Naive B cell (primary cell): Measurements from ENCODE around the gene BTK. TPM values are rescaled to one million over a fixed set of nuclear protein-coding genes. Genes with fewer than 3 reads are reported as not detected.

Experiments
- ATAC-seq, 2 donors: fragments of 150-1000 bp; cut with Tn5 transposase; 2 replicates each; pipeline ENCODE4 v1.10.0; 2021; ENCODE audit warnings: low read depth in 2 of 2, mild to moderate bottlenecking in 2 of 2, moderate library complexity in 2 of 2
- DNase-seq: peaks from one replicate; pipeline ENCODE4 v3.0.0; 2022
- H3K27ac Mint-ChIP-seq, 6 donors: one replicate each; pipeline ENCODE4 v1.8.0; 2020 to 2022; ENCODE audit warnings: mild to moderate bottlenecking in 6 of 6, mixed read lengths in 6 of 6, moderate library complexity in 5 of 6, inconsistent platforms in 2 of 6
- H3K27me3 Mint-ChIP-seq, 3 donors: one replicate each; pipeline ENCODE4 v1.8.0; 2021 to 2022; ENCODE audit warnings: mixed read lengths in 3 of 3, mild to moderate bottlenecking in 1 of 3
- H3K36me3 Mint-ChIP-seq, 2 donors: one replicate each; pipeline ENCODE4 v1.8.0; 2020 to 2022; ENCODE audit warnings: mixed read lengths in 2 of 2, inconsistent platforms in 1 of 2, mild to moderate bottlenecking in 1 of 2
- H3K4me1 Mint-ChIP-seq, 3 donors: one replicate each; pipeline ENCODE4 v1.8.0; 2020 to 2022; ENCODE audit warnings: mixed read lengths in 3 of 3, inconsistent platforms in 1 of 3, mild to moderate bottlenecking in 1 of 3, moderate library complexity in 1 of 3
- H3K4me3 Mint-ChIP-seq, 8 donors: one replicate each; pipeline ENCODE4 v1.8.0; 2020 to 2022; ENCODE audit warnings: mild to moderate bottlenecking in 8 of 8, mixed read lengths in 8 of 8, moderate library complexity in 8 of 8, inconsistent platforms in 2 of 8
- H3K9me3 Mint-ChIP-seq, 7 donors: one replicate each; pipeline ENCODE4 v1.8.0; 2020 to 2022; ENCODE audit warnings: mixed read lengths in 7 of 7, mild to moderate bottlenecking in 5 of 7, inconsistent platforms in 2 of 7, moderate library complexity in 1 of 7
- polyA plus RNA-seq, 6 donors: library from polyadenylated mRNA; unstranded; fragments of 300-500 nt; fragmentation: Illumina TruSeq; gene quantifications; one replicate each; pipeline ENCODE4 v1.2.3, GENCODE V29; 2021; ENCODE audit warnings: low read depth in 6 of 6

Gene BTK
- polyA plus RNA-seq, 6 donors from 2014 or later, result 110 to 189 (median 162) TPM

- Mint-ChIP-seq H3K4me3 (peak overlapping the region in 1 of 8 donors; percentile 90), H3K36me3 (no peaks in the 10 kb centered on the region), H3K9me3 (no peaks in the 10 kb centered on the region), H3K4me1 (peaks cover 25 to 60% (median 47%) of the 10 kb centered on the region in 3 donors), H3K27ac (peak overlapping the region in 1 of 6 donors; percentile 33), H3K27me3 (no peaks in the 10 kb centered on the region)
- ATAC-seq (no peak), DNase-seq (no peak)
These were observed 2.6 kb upstream of the BTK start for GRCh38 chrX:101388604-101389003.

DNA sequence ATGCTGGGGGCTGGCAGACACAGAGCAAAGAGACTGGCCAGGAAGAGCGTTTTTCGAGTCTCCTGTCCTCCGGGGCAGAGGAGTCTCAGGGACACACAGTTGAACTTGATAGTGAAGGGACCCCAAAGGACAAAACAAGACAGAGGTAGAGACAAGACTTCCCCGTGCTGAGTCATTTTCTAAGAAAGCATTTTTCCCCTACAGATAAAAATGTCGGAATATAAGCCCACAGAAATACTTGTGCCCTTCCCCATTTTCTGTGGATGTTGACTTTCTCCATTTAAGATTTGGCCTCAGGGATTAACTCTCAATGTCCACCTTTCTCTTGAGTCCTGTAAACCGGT is 523 bp upstream of the BTK start:
- Mint-ChIP-seq H3K27me3 (no peaks in the 10 kb centered on the region), H3K9me3 (no peaks in the 10 kb centered on the region), H3K36me3 (no peaks in the 10 kb centered on the region), H3K4me1 (peaks cover 23 to 58% (median 38%) of the 10 kb centered on the region in 3 donors), H3K27ac (peak overlapping the region; percentile 87 to 98 (median 95)), H3K4me3 (peak overlapping the region; percentile 87 to 99 (median 97))
- no peak for DNase-seq
- ATAC-seq, result no peak

GRCh38 chrX:101385026-101385684 is 836 bp downstream of the BTK start:
- H3K27ac Mint-ChIP-seq, result peak overlapping the region; percentile 87 to 98 (median 94)
- ATAC-seq, result no peak
- no peaks in the 10 kb centered on the region for H3K27me3 Mint-ChIP-seq
- H3K9me3 Mint-ChIP-seq, result no peaks in the 10 kb centered on the region
- DNase-seq, result no peak
- H3K4me1 Mint-ChIP-seq, result peaks cover 23 to 52% (median 25%) of the 10 kb centered on the region in 3 donors
- no peaks in the 10 kb centered on the region for H3K36me3 Mint-ChIP-seq
- H3K4me3 Mint-ChIP-seq, result peak overlapping the region; percentile 87 to 99 (median 97)

GRCh38 chrX:101383679-101384205 is 2.2 kb downstream of the BTK start:
- Mint-ChIP-seq H3K27me3 (no peaks in the 10 kb centered on the region), H3K4me1 (peaks cover 23 to 59% (median 30%) of the 10 kb centered on the region in 3 donors), H3K27ac (peak overlapping the region; percentile 72 to 98 (median 80)), H3K9me3 (no peaks in the 10 kb centered on the region), H3K36me3 (peaks cover 0 to 7% of the 10 kb centered on the region in 2 donors), H3K4me3 (peak overlapping the region; percentile 87 to 99 (median 97))
- ATAC-seq (peak; percentile 49 to 53), DNase-seq (peak; percentile 42)

DNA sequence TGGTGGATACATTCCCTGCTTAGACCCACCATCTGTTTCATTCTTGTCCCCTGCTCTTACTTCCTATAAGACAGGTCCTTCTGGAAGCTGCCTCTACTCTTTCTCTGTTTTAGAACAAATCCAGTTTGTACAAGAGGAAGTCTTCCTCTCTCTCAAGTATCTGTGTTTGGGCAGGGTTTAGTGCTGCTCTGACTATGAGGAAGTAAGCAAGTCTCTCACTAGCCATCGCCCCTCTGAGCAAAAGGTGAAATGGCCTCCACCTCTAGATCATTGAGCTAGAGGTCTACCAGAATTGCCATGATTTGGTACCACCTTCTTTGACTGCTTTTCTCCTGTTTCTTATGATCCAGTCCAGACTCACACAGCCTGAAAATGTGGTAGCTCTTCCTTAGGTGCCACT is 8.4 kb downstream of the BTK start:
- peaks cover 0 to 30% of the 10 kb centered on the region in 2 donors for H3K36me3 Mint-ChIP-seq
- H3K4me3 Mint-ChIP-seq, result peak overlapping the region in 7 of 8 donors; percentile 50 to 86 (median 76)
- peak; percentile 98 to 99 for ATAC-seq
- no peaks in the 10 kb centered on the region for H3K9me3 Mint-ChIP-seq
- DNase-seq, result peak; percentile 29
- H3K27me3 Mint-ChIP-seq, result no peaks in the 10 kb centered on the region
- peak overlapping the region in 5 of 6 donors; percentile 66 to 95 (median 86) for H3K27ac Mint-ChIP-seq
- H3K4me1 Mint-ChIP-seq, result peaks cover 21 to 48% (median 28%) of the 10 kb centered on the region in 3 donors

GRCh38 chrX:101370888-101371504 is 15.0 kb downstream of the BTK start:
- no peaks in the 10 kb centered on the region for H3K9me3 Mint-ChIP-seq
- H3K4me3 Mint-ChIP-seq, result peak overlapping the region; percentile 29 to 77 (median 56)
- H3K27ac Mint-ChIP-seq, result peak overlapping the region in 5 of 6 donors; percentile 32 to 86 (median 73)
- peaks cover 0 to 19% of the 10 kb centered on the region in 2 donors for H3K36me3 Mint-ChIP-seq
- ATAC-seq (peak; percentile 80 to 83), DNase-seq (peak; percentile 59)
- no peaks in the 10 kb centered on the region for H3K27me3 Mint-ChIP-seq
- peaks cover 33 to 53% (median 40%) of the 10 kb centered on the region in 3 donors for H3K4me1 Mint-ChIP-seq

- ATAC-seq, result no peak
- Mint-ChIP-seq H3K27me3 (no peaks in the 10 kb centered on the region), H3K4me1 (peaks cover 26 to 44% (median 29%) of the 10 kb centered on the region in 3 donors), H3K4me3 (peak overlapping the region in 7 of 8 donors; percentile 14 to 74 (median 44)), H3K36me3 (peaks cover 0 to 12% of the 10 kb centered on the region in 2 donors), H3K9me3 (no peaks in the 10 kb centered on the region), H3K27ac (peak overlapping the region; percentile 75 to 96 (median 89))
- DNase-seq, result no peak
These were observed 16.3 kb downstream of the BTK start for GRCh38 chrX:101369687-101370086.

GRCh38 chrX:101368800-101369199 is 17.2 kb downstream of the BTK start:
- DNase-seq (peak; percentile 47), ATAC-seq (peak; percentile 79 to 86)
- H3K4me3 Mint-ChIP-seq, result peak overlapping the region in 7 of 8 donors; percentile 39 to 81 (median 65)
- H3K27me3 Mint-ChIP-seq, result no peaks in the 10 kb centered on the region
- no peaks in the 10 kb centered on the region for H3K9me3 Mint-ChIP-seq
- peak overlapping the region; percentile 41 to 92 (median 86) for H3K27ac Mint-ChIP-seq
- H3K36me3 Mint-ChIP-seq, result peaks cover 0 to 6% of the 10 kb centered on the region in 2 donors
- peaks cover 26 to 44% (median 28%) of the 10 kb centered on the region in 3 donors for H3K4me1 Mint-ChIP-seq

DNA sequence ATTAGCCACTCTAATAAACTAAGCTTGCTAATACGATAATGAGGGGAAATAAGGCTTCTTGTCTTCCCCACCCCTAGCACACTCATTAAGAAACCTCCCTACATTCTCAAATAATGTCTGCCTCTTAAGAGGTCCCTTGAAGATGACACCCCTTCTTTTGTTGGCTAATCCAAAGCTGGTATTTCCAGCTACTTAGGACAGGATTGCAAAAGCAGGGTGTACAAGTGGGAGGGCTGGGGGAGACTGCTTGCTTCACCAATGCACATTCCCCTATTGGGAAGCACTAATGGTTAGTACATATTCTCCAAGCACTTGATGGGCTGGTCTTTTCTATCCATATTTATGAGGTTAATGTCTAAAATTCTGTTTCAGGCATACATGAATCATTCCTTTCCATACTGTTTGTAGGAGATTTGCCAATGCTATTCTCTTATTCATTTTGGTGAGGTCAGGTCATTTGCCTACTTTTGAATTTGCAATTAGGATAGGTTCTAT is 20.6 kb downstream of the BTK start:
- Mint-ChIP-seq H3K27ac (peak overlapping the region in 2 of 6 donors; percentile 28 to 38), H3K4me3 (peak overlapping the region in 1 of 8 donors; percentile 72), H3K9me3 (no peaks in the 10 kb centered on the region), H3K27me3 (no peaks in the 10 kb centered on the region), H3K4me1 (peaks cover 15 to 37% (median 18%) of the 10 kb centered on the region in 3 donors), H3K36me3 (peaks cover 0 to 6% of the 10 kb centered on the region in 2 donors)
- ATAC-seq (no peak), DNase-seq (no peak)

- Mint-ChIP-seq H3K36me3 (peaks cover 6 to 7% of the 10 kb centered on the region in 2 donors), H3K27me3 (no peaks in the 10 kb centered on the region), H3K27ac (peak overlapping the region in 1 of 6 donors; percentile 47), H3K9me3 (no peaks in the 10 kb centered on the region), H3K4me3 (no peak overlapping the region), H3K4me1 (peaks cover 8 to 36% (median 16%) of the 10 kb centered on the region in 3 donors)
- ATAC-seq (no peak), DNase-seq (no peak)
These were observed 23.2 kb downstream of the BTK start for GRCh38 chrX:101362757-101363156.

- Mint-ChIP-seq H3K9me3 (no peaks in the 10 kb centered on the region), H3K4me1 (peaks cover 11 to 34% (median 17%) of the 10 kb centered on the region in 3 donors), H3K27me3 (no peaks in the 10 kb centered on the region), H3K36me3 (peaks cover 7 to 11% of the 10 kb centered on the region in 2 donors), H3K4me3 (no peak overlapping the region), H3K27ac (peak overlapping the region in 2 of 6 donors; percentile 58 to 65)
- ATAC-seq (no peak), DNase-seq (no peak)
These were observed 23.9 kb downstream of the BTK start for GRCh38 chrX:101362116-101362515.

DNA sequence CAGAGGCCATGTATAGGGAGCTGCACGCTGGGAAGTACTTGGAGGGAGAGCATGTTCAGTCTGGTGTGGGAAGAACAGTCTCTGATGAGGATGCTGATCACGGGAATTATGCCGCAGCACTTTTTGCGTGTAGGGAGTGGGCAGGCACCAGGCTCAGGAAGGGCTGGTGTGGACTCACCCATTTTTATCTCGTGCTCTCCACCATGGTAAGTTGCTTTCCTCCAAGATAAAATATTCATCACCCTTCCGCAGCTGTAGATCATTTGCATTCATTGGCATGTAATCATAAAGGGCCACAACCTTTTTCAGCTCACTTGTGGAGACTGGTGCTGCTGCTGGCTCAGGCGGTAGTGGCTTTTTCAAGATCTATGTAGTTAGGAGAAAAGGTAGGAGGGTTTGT is 25.6 kb downstream of the BTK start:
- Mint-ChIP-seq H3K4me1 (peaks cover 14 to 34% (median 17%) of the 10 kb centered on the region in 3 donors), H3K27ac (peak overlapping the region in 2 of 6 donors; percentile 87 to 90), H3K36me3 (peaks cover 7 to 13% of the 10 kb centered on the region in 2 donors), H3K4me3 (no peak overlapping the region), H3K9me3 (no peaks in the 10 kb centered on the region), H3K27me3 (no peaks in the 10 kb centered on the region)
- DNase-seq (no peak), ATAC-seq (no peak)

GRCh38 chrX:101359966-101360365 is 26.0 kb downstream of the BTK start:
- Mint-ChIP-seq H3K4me3 (no peak overlapping the region), H3K27ac (peak overlapping the region in 1 of 6 donors; percentile 87), H3K36me3 (peaks cover 7 to 13% of the 10 kb centered on the region in 2 donors), H3K9me3 (peaks cover 0 to 2% (median 0%) of the 10 kb centered on the region in 7 donors), H3K4me1 (peaks cover 14 to 36% (median 17%) of the 10 kb centered on the region in 3 donors), H3K27me3 (no peaks in the 10 kb centered on the region)
- no peak for ATAC-seq
- no peak for DNase-seq
